HCEC 1CT (cell line): ENCODE data around the gene METTL25B.

Experiments used
- DNase-seq: peaks from one replicate; pipeline ENCODE4 v3.0.0-alpha.2; 2017

METTL25B gene

GRCh38 chr1:156727926-156728598 lies at the start of gene METTL25B:
TSS of gene METTL25B (plus strand) at chr1:156728469. CDS start at chr1:156729105, 636 bp downstream.
- peak; percentile 75 for DNase-seq

GRCh38 chr1:156680056-156680455 lies 48.2 kb upstream of the METTL25B start:
- no peak for DNase-seq

GRCh38 chr1:156681196-156681960 lies 46.9 kb upstream of the METTL25B start:
- no peak for DNase-seq

GRCh38 chr1:156682166-156682890 lies 45.9 kb upstream of the METTL25B start:
- no peak for DNase-seq

- DNase-seq: peak; percentile 88
Measured at GRCh38 chr1:156684227-156684782, 44.0 kb upstream of the METTL25B start.

GRCh38 chr1:156689035-156689952 lies 39.0 kb upstream of the METTL25B start:
- peak; percentile 80 for DNase-seq

- no peak for DNase-seq
Measured at GRCh38 chr1:156689953-156690674, 38.2 kb upstream of the METTL25B start.

GRCh38 chr1:156690675-156691036 lies 37.6 kb upstream of the METTL25B start:
- no peak for DNase-seq

GRCh38 chr1:156691191-156691590 lies 37.1 kb upstream of the METTL25B start:
- DNase-seq: no peak

- peak; percentile 40 for DNase-seq
Measured at GRCh38 chr1:156691665-156692440, 36.4 kb upstream of the METTL25B start.

- no peak for DNase-seq
Measured at GRCh38 chr1:156692441-156692924, 35.8 kb upstream of the METTL25B start.

GRCh38 chr1:156692925-156693847 lies 35.1 kb upstream of the METTL25B start:
- no peak for DNase-seq

GRCh38 chr1:156693848-156694689 lies 34.2 kb upstream of the METTL25B start:
- DNase-seq: no peak

- DNase-seq: no peak
Measured at GRCh38 chr1:156694690-156694962, 33.6 kb upstream of the METTL25B start.

- no peak for DNase-seq
Measured at GRCh38 chr1:156696755-156697154, 31.5 kb upstream of the METTL25B start.

GRCh38 chr1:156697481-156697880 lies 30.8 kb upstream of the METTL25B start:
- DNase-seq: no peak

GRCh38 chr1:156698995-156699394 lies 29.3 kb upstream of the METTL25B start:
- DNase-seq: no peak

- no peak for DNase-seq
Measured at GRCh38 chr1:156700736-156701531, 27.3 kb upstream of the METTL25B start.
